NCI-H2107 treated with DMSO at 0.1 percent for 48 hours (cell line): ENCODE data around the gene FADS6.
A peak's percentile ranks its signal among the peaks of the same experiment; 100 is the strongest.

Experiments used
- DNase-seq: peaks from one replicate; lab custom pipeline; 2025; ENCODE audit not compliant: unreplicated experiment; lab: John Stamatoyannopoulos, UW

FADS6 gene

DNA sequence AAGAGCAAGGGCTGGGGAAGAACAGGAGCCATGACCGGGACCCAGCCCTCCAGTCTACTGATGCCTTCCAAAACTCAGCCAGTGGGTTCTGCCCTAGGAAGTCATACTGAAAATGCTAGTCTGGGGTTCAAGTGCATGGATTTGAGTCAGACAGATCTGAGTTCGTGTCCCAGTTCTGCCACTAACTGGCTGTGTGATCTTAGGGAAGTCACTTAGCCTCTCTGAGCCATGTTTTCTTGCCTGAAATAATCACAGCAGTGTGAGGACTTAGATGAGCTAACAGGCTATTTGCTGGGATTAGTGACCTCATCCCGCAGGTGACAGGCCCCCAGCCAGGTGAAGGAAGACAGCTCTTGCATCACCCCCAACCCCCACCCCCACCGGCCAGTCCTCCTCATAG is 38.1 kb downstream of the FADS6 start:
- no peak for DNase-seq

DNA sequence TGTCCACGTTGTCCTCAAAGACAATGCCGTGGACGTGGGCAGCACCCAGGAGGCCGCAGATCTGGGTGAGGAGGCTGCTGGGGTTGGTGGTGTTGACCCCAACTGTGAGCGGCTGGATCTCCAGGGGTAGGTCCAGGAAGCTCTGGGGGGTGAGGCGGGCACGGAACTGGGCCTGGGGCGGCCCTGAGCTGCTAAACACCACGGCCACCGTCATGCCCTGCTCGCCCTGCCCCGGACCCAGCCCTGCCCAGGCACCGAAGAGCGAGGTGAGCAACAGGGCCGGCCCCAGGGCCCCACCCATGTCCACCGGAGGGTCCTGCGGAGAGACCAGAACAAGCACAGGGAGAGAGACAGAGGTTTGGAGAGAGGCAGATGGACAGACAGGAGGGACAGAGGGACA is 38.6 kb downstream of the FADS6 start:
- no peak for DNase-seq

GRCh38 chr17:74853669-74854068 is 39.8 kb downstream of the FADS6 start:
- no peak for DNase-seq

GRCh38 chr17:74853048-74853397 is 40.4 kb downstream of the FADS6 start:
- no peak for DNase-seq

GRCh38 chr17:74852237-74853047 is 41.0 kb downstream of the FADS6 start:
- DNase-seq = no peak

DNA sequence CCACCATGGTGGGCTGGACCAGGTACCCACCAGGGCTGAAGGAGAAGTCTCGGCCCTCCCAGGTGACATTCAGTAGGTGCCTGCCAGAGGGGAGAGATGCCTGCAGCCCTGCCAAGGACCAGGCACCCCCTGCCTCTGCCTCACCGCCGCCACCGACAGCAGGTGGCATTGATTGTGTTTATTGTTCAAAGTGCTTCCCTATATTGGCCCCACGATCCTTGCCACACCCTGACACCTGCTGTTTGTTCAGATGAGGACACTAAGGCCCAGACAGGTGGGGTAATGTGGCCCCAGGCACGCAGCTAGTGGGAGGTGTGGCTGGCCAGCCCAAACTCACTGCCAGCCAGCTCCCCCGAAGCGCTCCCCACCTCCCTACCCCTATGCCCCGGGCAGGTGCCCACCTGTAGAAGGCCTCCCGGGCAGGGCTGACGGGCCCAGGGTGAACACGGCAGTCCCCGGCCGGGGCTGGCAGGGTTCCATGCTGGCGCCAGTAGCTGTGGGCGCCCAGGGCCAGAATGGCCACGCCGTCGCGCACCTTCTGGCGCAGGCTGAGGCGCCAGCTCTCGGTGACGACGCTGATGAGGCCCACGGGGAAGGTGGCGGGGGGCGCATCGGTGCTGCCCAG is 41.7 kb downstream of the FADS6 start:
- peak; percentile 48 for DNase-seq

DNA sequence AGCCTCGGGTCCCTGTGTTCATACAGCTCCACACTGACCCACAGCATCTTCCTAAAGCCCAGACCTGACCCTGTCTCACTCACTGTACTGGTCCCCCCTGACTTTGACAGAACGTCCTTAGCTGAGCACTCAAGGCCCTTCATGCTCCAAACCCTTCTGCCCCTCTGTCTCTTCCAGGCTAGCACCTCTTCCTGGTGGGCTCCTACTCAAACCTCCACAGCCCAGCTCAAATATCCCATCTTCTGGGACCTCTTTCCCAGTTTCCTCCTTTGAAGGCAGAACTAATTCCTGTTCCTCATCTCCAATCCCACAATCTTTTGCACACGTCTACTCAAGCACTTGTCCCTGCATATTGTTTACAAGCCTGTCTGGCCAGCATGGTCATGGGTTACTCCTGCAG is 42.5 kb downstream of the FADS6 start:
- no peak for DNase-seq

- DNase-seq = no peak
These were observed 43.1 kb downstream of the FADS6 start for GRCh38 chr17:74850310-74850709.

DNA sequence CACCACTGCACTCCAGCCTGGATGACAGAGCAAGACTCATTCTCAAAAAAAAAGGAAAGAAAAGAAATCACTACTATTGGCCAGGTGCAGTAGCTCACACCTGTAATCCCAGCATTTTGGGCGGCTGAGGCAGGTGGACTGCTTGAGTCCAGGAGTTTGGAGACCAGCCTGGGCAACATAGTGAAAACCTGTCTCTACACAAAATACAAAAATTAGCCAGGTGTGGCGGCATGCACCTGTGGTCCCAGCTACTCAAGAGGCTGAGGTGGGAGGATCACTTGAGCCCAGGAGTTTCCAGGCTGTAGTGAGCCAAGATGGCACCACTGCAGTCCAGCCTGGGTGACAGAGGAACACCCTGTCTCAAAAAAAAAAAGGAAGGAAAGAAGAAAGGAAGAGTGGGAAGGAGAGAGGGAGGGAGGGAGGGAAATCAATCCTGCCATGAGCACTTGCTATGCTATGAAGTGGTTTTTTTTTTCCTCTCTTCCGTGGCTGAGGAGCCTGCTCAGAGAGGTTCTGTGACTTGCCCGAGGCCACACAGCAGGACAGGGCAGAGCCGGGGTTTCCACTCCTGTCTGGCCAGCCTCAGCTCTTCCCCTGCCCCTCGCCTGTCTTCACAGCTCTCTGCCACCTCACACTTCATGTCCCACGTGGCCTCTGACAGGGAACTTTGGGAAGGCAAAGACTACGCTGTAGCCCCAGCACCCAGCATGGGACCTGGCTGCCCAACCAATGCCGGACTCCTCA is 44.6 kb downstream of the FADS6 start:
- no peak for DNase-seq

DNA sequence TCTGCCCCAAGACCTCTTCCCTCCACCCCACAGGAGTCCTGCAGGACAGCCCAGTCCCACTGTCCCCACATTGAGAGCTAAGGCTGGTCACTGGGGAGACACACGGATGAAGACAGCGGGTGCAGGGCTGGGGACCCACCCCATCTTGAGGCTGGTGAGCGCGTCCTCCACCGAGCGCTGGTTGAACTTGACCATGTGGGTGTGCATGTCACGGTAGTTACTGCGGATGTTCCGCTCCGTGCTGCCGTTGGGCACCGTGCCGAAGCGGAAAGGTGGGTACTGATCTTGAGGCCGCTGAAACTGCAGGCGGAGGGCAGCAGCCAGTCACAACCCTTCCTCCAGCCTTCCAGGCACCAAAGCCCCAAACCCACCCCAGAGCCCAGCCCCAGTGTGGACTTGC is 46.8 kb downstream of the FADS6 start:
- DNase-seq = no peak

DNA sequence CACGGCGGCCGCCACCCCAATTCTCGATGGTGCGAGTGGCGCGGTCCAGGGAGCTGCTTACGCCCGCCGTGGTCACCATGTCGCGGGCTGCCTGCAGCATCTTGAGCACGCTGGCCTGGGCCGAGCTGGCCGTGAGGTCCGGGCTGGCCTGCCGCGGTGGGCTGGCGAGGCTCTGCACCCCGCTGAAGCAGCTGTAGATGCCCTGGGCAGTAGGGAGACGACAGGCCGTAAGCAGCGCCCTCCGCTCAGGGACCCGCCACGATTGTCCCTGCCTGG is 50.1 kb downstream of the FADS6 start:
- DNase-seq = no peak

DNA sequence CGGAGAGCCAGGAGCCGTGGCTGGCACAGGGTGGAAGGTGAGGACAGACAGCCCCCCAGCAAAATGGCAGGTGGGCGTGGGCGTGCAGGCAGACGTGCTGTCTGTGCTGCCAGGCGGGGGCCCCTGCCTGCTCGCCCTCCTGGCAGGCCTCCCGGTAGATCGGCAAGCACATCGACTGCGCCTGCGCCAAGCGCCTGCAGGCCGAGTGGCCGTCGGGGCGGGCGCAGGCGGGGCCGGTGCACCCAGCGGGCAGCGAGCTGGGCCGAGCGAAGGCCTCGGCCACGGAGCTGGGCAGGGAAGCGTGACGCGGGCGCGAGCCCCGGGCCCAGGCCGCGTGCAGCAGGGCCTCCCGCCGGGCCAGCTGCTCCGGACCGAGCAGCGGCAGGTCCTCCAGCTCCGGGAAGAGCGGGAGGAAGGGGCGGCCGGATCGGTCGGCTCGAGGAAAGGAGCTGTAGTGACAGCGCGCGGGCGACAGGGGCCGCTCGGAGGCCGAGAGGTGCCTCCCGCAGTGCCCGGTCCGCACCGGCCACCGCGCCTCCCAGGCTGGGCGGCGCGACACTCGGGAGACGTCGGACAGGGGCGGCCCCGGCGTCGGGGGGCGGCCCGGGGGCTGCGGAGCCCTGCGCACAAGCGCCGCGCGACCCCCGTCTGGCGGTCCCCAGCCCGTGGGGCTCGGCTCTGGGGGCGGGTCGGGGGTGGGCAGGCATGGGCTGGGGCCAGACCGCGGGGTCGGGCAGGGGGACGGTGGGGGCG is 50.7 kb downstream of the FADS6 start:
- no peak for DNase-seq

GRCh38 chr17:74842146-74842598 is 51.3 kb downstream of the FADS6 start:
- no peak for DNase-seq

DNA sequence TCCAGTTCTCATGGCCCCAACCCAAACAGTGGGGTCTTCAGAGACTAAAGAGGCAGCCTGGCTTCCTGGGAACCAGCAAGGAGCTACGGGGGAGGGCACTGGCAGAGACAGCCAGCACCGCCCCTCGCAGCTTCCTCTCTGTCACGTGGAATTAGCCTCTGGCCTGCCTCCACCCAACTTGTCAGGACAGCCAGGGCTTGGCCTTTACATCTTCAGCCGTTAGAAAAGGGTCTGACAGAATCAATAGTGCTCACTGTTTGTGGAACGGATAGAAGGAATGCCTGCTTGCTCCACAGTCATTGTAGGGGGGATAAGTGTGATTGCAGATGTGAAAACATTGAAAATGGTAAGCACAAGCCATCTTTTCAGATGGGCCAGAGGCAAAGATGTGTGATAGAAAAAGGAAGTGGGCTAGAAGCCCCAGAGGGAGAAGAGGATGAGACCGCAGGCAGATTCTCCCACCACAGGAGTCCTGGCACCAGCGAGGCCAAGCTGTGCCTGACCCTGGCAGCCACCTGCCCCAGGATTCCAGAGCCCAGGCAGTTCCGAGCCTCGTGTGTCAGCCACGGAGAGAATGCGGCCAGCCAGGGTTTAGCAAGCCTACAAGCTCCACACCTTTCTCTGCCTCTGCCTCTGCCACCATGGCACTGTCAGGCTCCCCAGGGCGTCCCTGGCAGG is 52.3 kb downstream of the FADS6 start:
- no peak for DNase-seq

GRCh38 chr17:74839990-74840852 is 53.2 kb downstream of the FADS6 start:
- no peak for DNase-seq

- no peak for DNase-seq
These were observed 55.2 kb downstream of the FADS6 start for GRCh38 chr17:74838274-74838673.

DNA sequence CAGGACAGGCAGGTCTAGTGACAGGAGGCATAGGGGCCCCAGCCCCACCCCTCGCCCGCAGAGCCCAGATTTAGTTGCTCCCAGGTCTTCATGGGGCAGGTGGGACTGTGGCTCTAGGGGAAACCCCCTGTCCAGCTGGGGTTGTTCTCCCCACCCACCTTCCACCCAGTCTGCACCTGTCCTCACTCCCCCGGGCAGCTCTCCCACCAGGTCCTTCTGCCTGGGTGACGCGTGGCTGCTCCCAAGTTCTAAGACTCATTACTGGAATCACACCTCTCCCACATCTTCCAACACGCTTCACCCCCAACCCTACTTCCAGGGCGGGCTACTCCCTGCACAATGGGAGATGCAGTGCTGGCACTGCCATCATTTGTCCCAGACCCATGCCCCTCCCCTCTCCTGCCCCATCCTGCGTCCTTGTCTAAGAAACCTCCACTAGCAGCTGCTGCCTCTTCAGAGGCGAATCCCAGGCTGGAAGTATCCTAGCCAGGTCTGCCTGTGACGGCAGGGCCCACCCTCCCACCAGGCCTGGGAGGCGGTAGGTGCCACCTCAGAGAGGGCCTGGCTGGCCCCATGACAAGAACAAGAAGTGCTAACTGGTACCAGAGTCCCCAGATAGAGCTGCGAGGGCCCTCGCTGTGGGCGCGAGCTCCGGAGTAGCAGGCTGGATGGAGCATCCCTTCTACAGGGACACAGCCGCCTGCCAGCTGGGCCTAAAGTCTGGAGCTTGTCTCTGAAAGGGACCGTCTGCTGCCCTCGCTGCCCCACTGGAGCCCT is 56.6 kb downstream of the FADS6 start:
- DNase-seq = no peak

GRCh38 chr17:74836191-74836590 is 57.2 kb downstream of the FADS6 start:
- no peak for DNase-seq
